ENCODE measurements around the gene CUEDC1.
"Not testable (repeated sequence)": the region's sequence is repeated elsewhere in the genome, so short reads cannot be mapped to it uniquely, and the experiment has no call there.

CUEDC1 gene

DNA sequence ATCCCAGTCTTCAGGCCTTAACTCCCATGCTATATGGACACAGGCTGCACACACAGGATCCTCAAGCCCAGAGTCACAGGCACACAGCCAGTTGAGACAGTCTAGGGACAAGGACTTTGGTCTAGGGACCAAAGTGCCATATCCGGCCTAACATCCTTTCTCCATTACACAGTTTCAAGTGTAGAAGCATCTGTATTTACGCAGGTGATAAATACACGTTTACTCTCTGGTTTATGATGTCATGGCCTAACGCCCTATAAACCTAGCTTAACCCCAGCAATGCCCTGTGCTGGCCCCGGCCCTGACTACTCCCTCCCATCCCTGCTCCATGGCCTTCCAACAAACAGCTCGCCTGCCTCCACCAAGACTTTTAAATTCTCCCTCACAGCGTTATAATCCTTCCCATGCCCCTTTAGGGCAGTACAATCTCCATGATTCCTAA, 17.1 kb downstream of the CUEDC1 start:
- DNase-seq: no peak

DNA sequence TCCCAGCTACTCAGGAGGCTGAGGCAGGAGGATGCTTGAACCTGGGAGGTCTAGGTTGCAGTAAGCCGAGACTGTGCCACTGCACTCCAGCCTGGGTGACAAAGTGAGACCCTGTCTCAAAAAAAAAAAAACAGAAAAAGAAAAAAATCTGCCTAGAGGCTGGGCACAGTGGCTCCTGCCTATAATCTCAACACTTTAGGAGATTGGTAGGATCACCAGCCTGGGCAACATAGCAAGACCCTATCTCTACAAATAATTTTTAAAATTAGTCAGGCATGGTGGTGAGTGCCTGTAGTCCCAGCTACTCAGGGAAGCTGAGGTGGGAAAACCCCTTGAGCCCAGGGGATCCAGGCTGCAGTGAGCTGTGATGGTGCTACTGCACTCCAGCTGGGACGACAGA, 17.7 kb downstream of the CUEDC1 start:
- DNase-seq: no peak

DNA sequence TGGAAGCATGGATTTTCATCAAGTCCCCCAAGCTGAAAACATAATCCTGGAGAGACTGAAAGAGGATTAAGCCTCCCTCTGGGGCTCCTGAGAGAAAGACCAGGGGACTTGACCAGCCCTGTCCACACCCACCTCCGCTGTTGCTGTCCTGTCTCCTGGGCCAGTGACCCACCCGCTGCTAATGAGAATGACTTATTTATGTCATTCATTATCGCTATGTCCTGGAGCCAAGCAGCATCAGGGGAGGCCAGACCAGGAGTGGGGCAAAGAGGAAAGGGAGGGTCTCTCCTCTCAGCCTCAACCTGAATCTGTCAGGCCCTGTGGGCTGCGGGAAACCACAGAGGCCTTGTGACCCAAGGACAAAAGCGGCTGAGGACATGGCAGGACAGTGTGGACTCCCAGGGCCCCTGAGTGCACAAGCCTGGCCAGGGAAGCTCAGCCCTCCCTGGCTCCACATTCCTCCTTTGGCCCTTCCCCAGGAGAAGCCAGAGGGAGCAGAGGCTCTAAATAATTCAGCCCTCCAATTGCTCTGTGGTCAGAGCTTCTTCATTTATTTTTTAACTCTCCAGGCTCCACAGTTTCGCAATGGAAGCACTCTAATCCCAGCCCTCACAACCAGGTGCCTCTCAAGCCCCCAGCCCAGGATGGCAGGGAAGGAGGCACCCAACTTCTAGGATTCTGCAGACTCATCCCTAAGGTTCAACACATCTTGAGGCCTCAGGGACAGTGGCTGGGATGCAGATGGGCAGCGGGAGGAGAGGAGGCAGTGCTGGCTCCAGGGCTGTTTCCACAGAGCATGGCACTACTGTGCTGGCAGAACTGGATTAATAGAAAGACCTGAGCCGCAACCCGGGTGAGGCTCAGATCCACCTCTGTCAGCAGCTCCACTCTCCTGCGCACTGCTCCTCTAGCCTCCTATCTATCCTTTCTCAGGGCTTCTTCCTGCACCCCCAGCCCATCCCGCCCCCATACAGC, 19.1 kb downstream of the CUEDC1 start:
- DNase-seq: peak; percentile 27 to 46

DNA sequence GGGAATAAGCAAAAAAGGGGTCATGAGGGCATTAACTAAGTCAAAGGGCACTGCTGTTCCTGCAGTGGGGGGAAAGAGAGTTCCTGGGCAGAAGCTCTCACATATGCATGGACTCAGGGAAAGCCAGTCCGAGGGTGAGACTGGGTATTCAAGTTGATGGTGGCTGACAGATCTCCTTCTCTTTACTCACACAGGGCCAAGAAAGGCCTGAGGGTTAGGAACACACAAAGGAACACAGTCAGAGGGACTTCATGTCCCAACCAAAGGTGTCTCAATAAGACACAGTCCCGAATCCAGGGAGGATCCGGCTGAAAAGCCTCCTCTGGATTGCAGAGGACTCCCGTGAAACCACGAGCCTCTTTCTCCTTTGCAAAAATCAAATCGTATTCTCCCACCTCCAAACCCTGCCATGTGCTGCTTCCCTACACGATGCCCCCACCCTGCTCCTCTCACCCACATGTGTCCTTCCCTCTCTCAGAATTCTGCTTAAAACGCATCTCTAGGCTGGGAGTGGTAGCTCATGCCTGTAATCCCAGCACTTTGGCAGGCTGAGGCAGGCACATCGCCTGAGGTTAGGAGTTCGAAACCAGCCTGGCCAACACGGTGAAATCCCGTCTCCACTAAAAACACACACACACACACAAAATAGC, 23.6 kb downstream of the CUEDC1 start:
- DNase-seq: no peak

DNA sequence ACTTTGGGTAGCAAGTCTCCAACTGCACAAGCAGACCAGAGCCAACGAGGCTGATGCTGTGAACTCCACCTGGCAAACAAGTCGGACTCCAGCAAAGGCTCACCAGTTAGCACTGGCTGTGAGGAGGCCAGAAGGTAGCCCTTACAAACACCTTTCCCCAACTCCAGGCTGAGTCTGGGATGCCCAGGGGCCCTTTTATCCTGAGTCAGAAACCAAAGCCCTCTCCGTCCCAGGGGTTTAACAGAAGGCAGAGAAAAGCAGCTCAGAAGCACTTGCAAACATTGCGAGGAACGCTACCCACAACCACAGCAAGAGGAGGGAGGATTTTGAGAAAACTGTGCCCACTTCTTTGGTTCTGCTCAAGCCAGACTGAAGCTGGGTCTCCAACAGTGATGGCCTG, 25.0 kb downstream of the CUEDC1 start:
- DNase-seq: no peak

DNA sequence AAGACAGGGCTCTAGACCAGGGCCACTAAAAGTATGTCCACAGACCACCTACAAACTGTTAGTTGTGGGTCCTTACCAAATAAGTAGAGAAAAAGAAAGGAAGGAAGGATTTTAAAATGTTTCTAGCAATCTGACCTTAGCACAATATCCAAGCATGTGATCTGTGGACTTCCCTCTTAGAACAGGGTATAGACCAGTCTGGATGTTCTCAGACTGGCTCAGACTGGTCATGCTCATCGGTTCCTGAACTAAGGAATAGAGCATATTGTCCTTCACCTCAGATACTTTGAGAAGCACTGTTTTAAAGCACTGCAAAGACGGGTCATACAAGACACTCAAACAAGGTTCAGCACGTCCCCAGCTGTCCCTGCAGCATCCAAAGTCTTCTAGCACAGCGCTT, 25.8 kb downstream of the CUEDC1 start:
- peak; percentile 53 to 54 for DNase-seq

DNA sequence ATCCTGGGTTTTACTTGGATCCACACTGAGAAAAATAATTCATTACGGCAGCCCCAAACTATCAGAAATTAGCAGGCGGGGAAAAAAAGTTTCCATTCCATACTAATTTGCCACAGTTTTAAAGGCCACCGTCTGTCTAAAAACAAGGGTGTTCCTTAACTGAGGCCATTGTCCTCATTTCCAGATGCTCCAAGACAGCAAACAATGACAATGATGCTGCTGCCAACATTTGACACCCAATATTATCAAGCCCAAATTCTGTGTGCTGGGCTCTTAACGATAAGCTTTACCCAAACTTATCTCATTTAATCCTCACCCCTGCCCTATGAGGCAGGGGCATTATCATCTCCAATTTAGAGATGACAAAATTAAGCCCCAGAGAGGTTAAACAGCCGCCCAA, 26.3 kb downstream of the CUEDC1 start:
- DNase-seq: no peak

DNA sequence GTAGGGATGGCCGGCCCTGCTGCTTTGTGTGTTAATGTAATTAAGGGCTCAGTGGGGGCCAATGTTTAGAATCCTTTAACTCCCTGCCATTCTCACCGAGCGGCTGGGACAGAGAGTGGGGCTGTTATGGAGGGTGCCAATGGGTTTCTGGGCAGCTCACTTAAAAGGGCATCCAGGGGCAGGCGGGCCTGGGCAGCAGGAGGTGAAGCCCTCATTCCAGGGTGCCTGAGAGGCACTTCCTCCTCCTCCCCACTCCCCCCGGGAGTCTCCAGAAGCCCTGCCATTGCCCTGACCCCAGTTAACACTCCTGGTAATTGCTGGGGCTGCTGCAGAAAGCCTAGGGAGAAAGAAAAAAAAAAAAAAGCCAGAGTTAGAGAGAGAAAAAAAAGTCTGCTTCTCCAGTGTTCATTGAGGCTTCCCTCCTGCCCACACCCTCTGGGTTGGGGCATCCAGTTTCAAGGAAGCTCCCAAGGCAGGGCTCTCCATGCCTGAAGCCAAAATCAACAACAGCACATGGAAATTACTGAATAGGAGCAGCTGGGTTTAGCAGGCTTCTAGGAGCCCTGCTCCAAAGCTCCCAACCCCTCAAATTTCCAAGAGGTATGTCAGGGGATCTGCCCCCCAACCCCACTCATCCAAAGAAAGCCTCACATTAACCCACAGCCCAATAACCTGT, 28.0 kb downstream of the CUEDC1 start:
- DNase-seq: no peak

DNA sequence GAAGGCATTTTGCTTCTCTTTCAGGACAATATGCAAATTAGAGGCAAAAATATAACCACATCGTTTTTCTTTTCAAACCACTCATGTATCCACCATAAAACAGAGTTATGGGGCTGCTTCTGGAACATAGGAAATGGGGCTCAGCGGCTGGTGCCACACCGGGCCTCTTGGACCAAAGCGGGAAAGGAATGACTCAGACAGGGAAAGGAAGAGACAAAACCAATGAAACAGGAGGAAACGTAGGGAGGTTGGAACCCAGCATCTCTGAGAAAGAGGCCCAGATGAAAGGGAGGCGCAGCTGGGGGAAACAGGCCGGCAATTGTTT, 28.5 kb downstream of the CUEDC1 start:
- no peak for DNase-seq

DNA sequence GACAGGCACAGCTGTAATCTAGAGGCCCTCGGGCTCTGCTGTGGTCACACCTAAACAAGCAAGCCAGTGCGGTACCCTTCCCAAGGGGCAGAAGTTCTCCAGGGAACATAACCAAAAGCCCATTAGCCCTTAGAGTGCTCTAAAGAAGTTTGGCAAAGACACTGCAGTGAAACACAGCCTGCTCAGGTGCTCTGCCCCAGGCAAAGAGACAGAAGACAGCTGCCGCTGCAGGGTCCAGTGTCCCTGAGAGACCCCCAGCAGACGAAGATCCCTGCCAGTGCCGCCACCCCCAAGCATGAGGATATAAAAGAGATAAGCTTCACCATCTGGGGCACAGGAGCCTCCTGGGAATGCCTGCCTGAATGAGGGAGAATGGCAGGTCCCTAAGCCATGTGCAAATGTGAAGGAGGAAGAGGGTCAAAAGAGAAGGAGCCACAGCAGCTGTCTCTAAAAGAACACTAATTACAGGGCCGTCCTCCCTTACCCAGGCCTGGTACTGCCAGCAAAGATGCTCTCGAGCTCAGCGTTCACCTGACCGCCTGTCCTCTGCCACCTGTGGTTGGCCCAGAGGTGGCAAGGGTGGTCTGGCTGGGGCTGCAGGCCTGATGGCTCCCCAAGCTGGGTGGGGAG, 29.7 kb downstream of the CUEDC1 start:
- no peak for DNase-seq

DNA sequence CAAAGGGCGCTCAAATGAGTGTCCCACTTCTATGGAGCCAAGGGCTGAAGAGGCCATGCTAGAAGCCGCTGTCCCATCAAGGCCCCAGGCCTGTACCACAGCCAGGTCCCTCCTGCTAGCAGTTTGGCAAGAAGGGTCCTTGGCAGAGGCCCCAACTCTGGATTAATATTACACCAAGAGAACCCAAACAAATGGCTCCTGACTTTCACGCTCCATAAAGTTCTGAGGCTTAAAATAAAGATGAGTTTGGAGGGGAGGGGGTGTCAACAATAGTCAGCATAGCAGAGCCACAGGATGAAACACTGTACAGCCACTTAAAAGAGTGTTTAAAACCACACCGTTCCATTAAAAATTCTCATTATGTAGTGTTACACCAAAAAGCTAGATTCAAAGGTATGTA, 30.5 kb downstream of the CUEDC1 start:
- DNase-seq: no peak

DNA sequence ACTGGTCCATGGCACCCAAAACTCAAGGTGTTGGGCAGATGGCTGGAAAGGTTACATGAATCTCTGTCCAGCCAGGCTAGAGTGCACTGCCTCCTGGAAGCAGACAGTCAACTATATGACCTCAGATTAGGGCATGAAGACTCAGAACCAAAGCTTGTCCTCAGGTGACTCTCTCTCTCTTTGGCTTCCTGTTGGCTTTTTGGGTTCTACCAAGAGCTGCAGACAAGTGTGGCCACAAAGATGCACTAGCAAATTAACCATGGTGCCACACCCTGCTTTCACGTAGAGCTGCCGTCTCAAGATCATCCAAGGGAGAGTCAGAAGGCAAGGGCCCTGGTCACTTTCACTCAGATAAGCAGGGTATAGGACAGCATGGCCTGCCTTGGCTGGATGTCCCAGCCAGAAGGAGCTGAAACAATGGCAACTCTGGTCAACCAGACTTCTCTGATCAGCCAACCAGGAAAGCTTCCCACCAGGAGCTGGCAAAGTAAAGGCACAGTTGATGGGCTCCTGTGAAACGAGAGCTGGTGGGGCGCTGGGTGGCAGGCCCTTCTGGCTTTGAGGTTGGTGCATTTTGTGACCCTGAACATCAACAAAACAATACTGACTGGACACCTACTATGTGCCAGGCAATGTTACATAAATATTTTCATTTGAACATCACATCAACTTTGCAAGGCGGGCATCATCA, 31.9 kb downstream of the CUEDC1 start:
- DNase-seq: no peak

DNA sequence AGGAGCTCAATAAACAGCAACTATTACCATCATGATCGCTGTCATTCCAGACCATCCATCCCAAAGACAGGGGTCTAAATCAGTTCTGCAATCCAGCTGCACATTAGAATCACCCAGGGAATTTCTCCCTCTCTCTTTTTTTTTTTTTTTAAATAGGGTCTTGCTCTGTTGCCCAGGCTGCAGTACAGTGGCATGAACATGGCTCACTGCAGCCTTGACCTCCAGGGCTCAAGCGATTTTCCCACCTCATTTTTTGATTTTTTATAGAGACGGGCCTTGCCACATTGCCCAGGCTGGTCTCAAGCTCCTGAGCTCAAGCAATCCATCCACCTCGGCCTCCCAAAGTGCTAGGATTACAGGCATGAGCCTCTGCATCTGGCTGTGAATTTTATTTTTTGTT, 32.5 kb downstream of the CUEDC1 start:
- not testable (repeated sequence) for DNase-seq

DNA sequence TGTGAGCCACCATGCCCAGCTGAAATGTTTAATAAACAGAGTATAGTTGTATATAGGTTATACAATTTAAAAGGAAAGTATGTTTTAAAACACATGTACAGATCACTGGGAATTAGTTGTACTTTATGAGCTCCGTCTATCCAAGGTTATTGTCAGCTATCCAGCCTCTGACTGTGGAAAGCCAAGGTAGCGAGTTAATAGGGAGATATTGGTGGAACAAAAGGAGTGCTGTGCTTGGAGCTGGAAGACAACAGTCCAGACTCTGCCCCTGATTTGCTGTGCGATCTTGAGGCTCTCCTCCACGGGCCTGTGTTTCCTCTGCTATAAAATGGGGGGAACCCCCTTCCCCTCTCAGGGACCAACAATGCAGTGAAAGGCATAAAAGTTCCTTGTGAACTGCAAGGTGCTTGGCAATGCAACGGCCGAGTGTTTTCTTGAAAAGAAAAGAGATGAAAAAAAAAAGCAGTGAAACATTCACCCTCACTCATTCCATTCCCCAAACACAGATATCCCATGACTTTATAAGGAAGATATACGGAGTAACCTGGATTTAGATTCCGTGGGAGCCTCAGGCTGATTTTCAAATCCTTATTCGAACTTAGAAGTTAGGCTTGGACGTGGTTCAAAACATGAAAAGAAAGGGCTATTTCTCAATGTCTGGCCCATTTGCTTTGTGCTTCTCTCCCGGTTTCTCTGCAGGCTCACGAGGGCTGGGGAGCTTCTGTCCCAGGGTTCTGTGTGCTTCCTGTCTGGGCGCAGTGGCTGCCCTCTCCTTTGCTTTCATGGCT, 34.1 kb downstream of the CUEDC1 start:
- DNase-seq: no peak

DNA sequence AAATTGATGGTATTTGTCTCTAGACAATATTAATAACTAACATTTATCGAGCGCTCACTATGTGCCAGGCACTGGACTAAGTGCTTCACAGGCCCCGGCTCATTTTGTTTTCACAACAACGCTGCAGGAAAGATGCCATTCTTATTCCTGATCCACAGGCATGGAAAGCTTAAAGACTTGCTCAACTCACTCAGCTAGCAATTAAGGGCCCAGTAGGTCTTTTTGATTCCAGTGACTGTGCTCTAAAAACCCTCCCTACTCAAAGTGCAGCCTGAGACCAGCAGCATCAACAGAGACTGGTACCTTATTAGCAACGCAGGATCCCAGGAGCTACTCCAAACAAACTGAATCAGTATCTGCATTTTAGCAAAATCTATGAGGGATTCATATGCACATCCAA, 35.3 kb downstream of the CUEDC1 start:
- DNase-seq: no peak

DNA sequence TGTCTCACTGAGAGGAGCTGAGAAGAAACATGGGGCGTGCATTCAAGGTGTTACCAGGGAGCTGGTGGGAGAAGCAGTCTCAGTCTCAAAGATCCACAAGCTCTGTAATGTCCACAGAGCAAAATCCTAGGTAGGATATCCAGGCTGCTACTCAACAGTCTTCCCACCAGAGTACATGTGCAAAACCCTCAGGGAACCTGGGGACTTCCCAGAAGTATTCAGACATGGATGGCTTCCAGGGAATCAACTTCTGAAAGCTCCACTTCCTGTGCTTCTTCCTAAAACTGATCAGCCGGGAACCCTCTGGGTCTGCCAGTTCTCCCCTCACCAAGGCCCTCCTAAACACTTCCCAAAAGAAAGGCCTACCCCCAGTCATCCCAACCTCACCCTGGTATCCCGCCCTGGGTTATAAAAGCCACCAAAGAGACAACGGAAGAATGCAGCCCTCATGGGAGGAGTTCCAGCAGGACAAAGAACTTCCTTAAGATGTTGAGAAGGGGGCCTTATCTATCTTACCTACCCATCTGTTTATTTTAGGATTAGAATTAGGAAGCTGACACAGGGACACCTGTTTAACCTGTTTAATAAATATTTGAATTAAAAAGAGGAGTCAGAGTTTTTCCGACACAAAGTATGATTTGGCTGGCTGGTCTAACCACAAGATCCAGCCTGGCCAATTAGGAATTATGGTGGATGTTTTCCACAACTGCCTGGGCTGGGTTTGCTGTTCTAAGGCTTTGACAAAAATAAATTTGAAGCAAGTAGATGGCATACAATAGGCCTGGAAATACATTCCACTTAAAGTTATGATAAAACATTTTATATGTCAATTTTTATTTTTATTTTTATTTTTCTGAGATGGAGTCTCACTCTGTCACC, 37.0 kb downstream of the CUEDC1 start:
- DNase-seq: no peak

DNA sequence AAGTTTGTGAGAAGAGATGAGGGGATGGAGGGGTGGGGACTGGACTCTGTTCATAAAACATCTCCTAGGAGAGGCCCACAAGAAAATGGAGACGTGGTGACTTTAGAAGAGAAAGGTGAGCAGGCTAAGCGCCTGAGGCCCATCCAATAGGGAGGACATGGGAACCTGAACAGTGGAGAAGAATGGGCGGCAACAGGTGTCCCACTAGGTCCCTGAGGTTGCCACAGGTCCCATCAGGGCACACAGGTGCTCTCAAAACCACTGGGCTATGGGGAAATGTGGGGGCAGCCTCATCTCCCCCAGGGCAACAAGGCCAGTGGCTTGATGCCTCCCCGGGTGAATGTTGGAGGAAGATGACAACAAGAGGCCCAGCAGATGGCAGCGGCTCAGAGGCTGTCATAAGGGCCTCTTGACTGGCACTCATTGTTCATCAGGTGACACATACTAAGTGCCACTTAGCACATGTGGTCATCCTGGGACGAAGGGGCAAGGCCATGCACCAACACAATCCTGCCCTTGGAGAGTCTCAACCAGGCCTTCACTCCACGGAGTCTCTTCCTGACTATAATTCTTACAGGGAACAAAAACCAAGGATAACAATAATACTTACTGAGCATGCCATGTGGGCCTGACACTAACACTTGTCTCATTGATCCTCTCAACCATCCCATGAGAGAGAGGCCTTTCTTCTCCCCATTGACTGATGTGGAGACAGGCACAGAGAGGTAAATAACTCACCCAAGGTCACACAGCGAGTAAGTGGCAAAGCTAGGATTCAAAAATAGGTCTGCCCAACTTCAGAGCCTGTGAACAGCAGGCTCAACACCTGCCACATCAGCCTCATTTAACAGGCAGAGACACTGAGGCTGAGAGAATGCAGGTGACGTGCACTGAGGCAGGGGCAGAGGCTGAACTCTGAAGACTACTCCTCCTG, 38.0 kb downstream of the CUEDC1 start:
- peak; percentile 30 to 31 for DNase-seq

DNA sequence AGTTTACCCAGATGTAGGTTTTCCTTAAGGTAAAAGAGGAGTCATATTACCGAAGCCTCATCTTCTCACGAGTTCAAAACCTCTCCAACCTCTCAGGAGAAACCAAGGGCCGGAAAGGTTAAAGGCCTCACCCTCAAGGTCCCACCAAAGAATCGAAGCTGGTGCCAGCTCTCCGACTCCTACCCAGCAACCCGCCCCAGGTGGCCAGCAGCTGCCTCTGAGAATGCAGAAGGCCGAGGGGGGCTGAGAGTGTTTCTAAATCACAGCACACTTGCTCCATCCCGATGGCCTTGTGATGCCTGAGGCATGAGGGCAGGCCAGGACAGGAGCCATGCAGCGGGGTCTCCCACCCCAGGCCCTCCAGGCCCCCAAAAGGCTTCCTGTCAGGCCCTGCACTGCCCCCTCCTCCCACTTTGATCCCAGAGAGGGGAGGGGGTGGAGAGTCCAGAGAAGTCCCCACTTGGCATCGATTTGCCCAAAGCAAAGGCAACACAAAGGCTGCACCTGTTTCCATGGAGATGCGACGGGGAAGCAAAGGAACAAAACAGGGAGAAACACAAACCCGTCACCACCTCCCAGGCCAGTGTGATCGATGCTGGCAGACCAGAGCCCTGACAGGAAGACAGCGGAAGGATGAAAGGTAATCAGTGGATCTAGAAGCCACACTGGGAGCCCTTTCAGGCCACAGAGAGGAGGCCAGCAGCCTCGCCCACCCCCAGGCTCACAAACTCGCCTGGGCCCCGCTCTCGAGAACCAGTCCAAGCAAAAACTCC, 39.0 kb downstream of the CUEDC1 start:
- DNase-seq: no peak

DNA sequence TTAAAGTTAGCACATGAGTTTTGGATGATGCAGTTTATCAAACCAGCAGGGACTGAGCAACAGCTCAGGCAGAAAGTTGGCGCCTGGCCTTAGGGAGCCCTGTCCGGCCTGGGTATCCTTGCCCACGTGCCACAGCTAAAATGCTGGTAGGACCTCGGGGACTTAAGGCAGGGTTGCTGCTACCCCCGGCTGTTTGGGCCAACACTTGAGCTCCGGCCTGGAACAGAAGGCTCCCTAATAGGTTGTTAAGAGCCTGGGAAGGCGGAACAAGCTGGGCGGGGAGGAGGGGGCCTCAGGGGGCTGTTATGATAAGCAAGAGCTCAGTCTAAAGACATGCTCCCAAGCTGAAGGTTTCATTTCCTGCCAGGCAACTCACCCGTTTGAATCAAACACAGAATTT, 39.7 kb downstream of the CUEDC1 start:
- no peak for DNase-seq
